B cell (primary cell): Measurements from ENCODE around the gene HLCS. TPM values are rescaled to one million over a fixed set of nuclear protein-coding genes. Genes with fewer than 3 reads are reported as not detected.

Experiments
- ATAC-seq: fragments of 200-7000 bp; cut with Tn5 transposase; one replicate; pipeline ENCODE4 v1.10.0; 2021; ENCODE audit warnings: low read depth, mild to moderate bottlenecking, moderate number of reproducible peaks, moderate library complexity
- CTCF ChIA-PET: fragments of 350-600 bp; sonication (Branson Sonifier 250); formaldehyde crosslinking; loops from one replicate; lab custom pipeline; 2021; ENCODE audit warnings: antibody characterized with exemption, inconsistent platforms; lab: Charles Lee
- POLR2A ChIA-PET: fragments of 350-600 bp; sonication (Branson Sonifier 250); formaldehyde crosslinking; loops from one replicate; lab custom pipeline; 2021; ENCODE audit warnings: antibody characterized with exemption; lab: Charles Lee
- DNase-seq: peaks from one replicate; pipeline ENCODE4 v3.0.0; 2013
- H2AFZ ChIP-seq: 2 replicates; pipeline ENCODE4 v1.6.1; 2012; ENCODE audit warnings: mild to moderate bottlenecking, low read depth, low read length; ENCODE audit not compliant: insufficient read depth, poor library complexity, severe bottlenecking
- H3K27ac ChIP-seq, 2 donors: 1 replicate in 1 of 2; 2 replicates in 1 of 2; pipeline ENCODE4 v1.5.1; 2012 to 2013; ENCODE audit warnings: low read length in 2 of 2, mild to moderate bottlenecking in 2 of 2, moderate library complexity in 1 of 2
- H3K27me3 ChIP-seq, 4 experiments: fragments of 200-600 bp in 1 of 4; sonication (generic) in 1 of 4; replicated peaks in 1 of 4; 1 replicate in 2 of 4; 2 replicates in 2 of 4; pipeline versions ENCODE4 v1.6.1 to v1.7.0; 2013 to 2016; ENCODE audit warnings: low read length in 3 of 4, mild to moderate bottlenecking in 2 of 4, mixed read lengths in 1 of 4, moderate library complexity in 1 of 4; ENCODE audit not compliant: insufficient read depth in 4 of 4, control insufficient read depth in 3 of 4; ENCODE audit errors: control extremely low read depth in 1 of 4
- H3K36me3 ChIP-seq, 2 experiments: replicated peaks in 1 of 2; 1 replicate in 1 of 2; 2 replicates in 1 of 2; pipeline versions ENCODE4 v1.6.1 to v1.7.1; 2013; ENCODE audit warnings: low read length in 1 of 2; ENCODE audit not compliant: insufficient read depth in 2 of 2, control insufficient read depth in 1 of 2; ENCODE audit errors: control extremely low read depth in 1 of 2, extremely low read depth in 1 of 2
- H3K4me1 ChIP-seq, 2 donors: fragments of 200-600 bp in 1 of 2; sonication (generic) in 1 of 2; 1 replicate in 1 of 2; 2 replicates in 1 of 2; pipeline versions ENCODE4 v1.5.1 to v1.6.1; 2013 to 2017; ENCODE audit warnings: low read length in 2 of 2; ENCODE audit not compliant: control insufficient read depth in 2 of 2, insufficient read depth in 2 of 2
- H3K4me2 ChIP-seq: replicated peaks from 2 replicates; pipeline ENCODE3; 2012; ENCODE audit warnings: mild to moderate bottlenecking, low read depth, low read length; ENCODE audit not compliant: poor library complexity, severe bottlenecking
- H3K4me3 ChIP-seq, 5 experiments: fragments of 200-600 bp in 1 of 5; sonication (generic) in 1 of 5; 1 replicate in 3 of 5; 2 replicates in 2 of 5; pipeline versions ENCODE4 v1.5.1 to v1.7.0; 2011 to 2016; ENCODE audit warnings: low read length in 4 of 5, mild to moderate bottlenecking in 4 of 5, low read depth in 2 of 5, control low read depth in 1 of 5, moderate library complexity in 1 of 5; ENCODE audit not compliant: insufficient read depth in 1 of 5; ENCODE audit errors: control extremely low read depth in 1 of 5, extremely low read depth in 1 of 5
- H3K79me2 ChIP-seq: fragments of 200-600 bp; sonication (generic); one replicate; pipeline ENCODE4 v1.6.0; 2016; ENCODE audit warnings: low read length; ENCODE audit not compliant: control insufficient read depth, insufficient read depth
- H3K9ac ChIP-seq: fragments of 200-600 bp; sonication (generic); 2 replicates; pipeline ENCODE4 v1.6.1; 2017; ENCODE audit warnings: mild to moderate bottlenecking, low read length, moderate library complexity
- H3K9me3 ChIP-seq, 3 donors: one replicate each; pipeline versions ENCODE4 v1.6.1 to v1.7.1; 2013; ENCODE audit warnings: low read length in 2 of 3; ENCODE audit not compliant: control insufficient read depth in 2 of 3, insufficient read depth in 1 of 3; ENCODE audit errors: control extremely low read depth in 1 of 3
- H4K20me1 ChIP-seq: 2 replicates; pipeline ENCODE4 v1.6.0; 2012; ENCODE audit warnings: mild to moderate bottlenecking, low read length; ENCODE audit not compliant: insufficient read depth, control insufficient read depth, poor library complexity, severe bottlenecking
- H3K27ac Mint-ChIP-seq: one replicate; pipeline ENCODE4 v1.8.0; 2021; ENCODE audit warnings: mixed read lengths
- H3K27me3 Mint-ChIP-seq: one replicate; pipeline ENCODE4 v1.8.0; 2021; ENCODE audit warnings: mixed read lengths
- H3K4me1 Mint-ChIP-seq: one replicate; pipeline ENCODE4 v1.8.0; 2021; ENCODE audit warnings: mixed read lengths
- H3K4me3 Mint-ChIP-seq: one replicate; pipeline ENCODE4 v1.8.0; 2021; ENCODE audit warnings: mixed read lengths
- H3K9me3 Mint-ChIP-seq: one replicate; pipeline ENCODE4 v1.8.0; 2022; ENCODE audit warnings: mixed read lengths; ENCODE audit not compliant: insufficient read depth
- EZH2 ChIP-seq: IDR thresholded peaks from 2 replicates; pipeline ENCODE4 v1.6.1; 2012; ENCODE audit warnings: borderline replicate concordance, low read depth, mild to moderate bottlenecking, moderate library complexity, low read length; ENCODE audit not compliant: insufficient read depth, poor library complexity, severe bottlenecking
- WGBS: methylation state at CpG from one replicate; pipeline ENCODE4 v1.1.5; 2013; ENCODE audit warnings: missing lambda C conversion rate; ENCODE audit not compliant: insufficient coverage; 5-methylcytosine and 5-hydroxymethylcytosine counted together
- intact Hi-C: fragments of 100-400 bp; cut with micrococcal nuclease; formaldehyde crosslinking; loops from one replicate; pipeline ENCODE4 v1.10.0; 2022
- polyA plus RNA-seq: library from polyadenylated mRNA; depleted of rRNA; stranded (reverse); fragments of >200 nt; gene quantifications from 2 replicates; pipeline ENCODE4 v1.2.3, GENCODE V29; 2012
- total RNA-seq, 2 donors: library from RNA; stranded (reverse); fragments of 120-200 nt in 1 of 2; gene quantifications; 1 replicate in 1 of 2; 2 replicates in 1 of 2; pipeline versions ENCODE4 v1.2.3 to v1.2.4, GENCODE V29; 2013 to 2022
- TF ChIP-seq, protein P1 (sequence below): fragments of 200-600 bp; IDR thresholded peaks from one replicate; pipeline ENCODE4 v1.8.0; 2022; ENCODE audit warnings: antibody characterized with exemption, mild to moderate bottlenecking

The HLCS gene
- total and polyA plus RNA-seq, 2 donors (not counting 1 experiment from before 2014, with no cell fraction given) = 4.4 to 14.7 TPM

DNA sequence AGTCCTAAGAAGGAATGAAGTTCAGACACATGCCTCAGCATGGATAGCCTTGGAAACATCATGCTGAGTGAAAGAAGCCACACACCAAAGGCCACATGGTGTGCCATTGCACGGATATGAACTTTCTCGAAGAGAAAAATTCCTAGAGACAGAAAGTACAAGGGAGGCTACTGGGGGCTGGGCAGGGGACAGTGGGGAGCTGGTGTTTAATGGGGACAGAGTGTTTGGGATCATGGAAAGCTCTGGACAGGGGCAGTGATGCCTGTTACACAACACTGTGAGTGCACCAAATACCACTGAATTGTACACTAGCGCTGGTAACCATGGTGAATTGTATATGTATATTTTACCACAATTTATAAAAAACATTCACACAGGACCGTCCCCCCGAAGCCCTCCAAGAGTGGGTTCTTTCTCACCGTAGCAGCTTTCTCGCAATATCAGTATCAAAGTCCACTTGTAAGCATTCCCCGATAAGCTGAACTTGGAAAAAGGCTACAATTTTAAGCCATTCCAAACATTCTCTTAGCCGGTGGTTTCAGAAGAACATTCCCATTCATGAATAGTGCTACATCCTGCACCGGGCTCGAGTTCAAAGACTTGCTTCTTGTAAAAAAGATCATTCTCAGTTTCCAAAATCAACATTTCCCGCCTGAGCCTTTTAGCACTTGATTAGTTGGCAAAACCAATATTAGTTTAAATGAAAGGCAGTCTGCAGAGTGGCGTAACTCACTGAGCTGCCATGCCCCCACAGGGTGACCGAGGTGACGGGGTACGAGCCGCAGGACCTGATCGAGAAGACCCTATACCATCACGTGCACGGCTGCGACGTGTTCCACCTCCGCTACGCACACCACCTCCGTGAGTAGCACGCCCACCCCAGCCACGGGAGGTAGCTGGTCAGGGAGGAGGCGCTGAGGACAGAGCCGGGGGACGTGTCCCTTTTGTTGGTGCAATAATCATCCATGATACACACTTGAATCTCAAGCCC, 235.9 kb downstream of the HLCS start:
- no peaks in the 10 kb centered on the region for H4K20me1 ChIP-seq
- Mint-ChIP-seq H3K9me3 (no peaks in the 10 kb centered on the region), H3K4me1 (no peaks in the 10 kb centered on the region), H3K27me3 (peaks cover 5% of the 10 kb centered on the region), H3K4me3 (no peak overlapping the region), H3K27ac (no peak overlapping the region)
- intact Hi-C loops = no loop called here
- H3K27me3 ChIP-seq = no peaks in the 10 kb centered on the region
- H3K4me1 ChIP-seq = no peaks in the 10 kb centered on the region
- H3K4me2 ChIP-seq = no peak overlapping the region
- no peak for ATAC-seq
- H3K79me2 ChIP-seq = no peaks in the 10 kb centered on the region
- TF ChIP-seq, protein P1, sequence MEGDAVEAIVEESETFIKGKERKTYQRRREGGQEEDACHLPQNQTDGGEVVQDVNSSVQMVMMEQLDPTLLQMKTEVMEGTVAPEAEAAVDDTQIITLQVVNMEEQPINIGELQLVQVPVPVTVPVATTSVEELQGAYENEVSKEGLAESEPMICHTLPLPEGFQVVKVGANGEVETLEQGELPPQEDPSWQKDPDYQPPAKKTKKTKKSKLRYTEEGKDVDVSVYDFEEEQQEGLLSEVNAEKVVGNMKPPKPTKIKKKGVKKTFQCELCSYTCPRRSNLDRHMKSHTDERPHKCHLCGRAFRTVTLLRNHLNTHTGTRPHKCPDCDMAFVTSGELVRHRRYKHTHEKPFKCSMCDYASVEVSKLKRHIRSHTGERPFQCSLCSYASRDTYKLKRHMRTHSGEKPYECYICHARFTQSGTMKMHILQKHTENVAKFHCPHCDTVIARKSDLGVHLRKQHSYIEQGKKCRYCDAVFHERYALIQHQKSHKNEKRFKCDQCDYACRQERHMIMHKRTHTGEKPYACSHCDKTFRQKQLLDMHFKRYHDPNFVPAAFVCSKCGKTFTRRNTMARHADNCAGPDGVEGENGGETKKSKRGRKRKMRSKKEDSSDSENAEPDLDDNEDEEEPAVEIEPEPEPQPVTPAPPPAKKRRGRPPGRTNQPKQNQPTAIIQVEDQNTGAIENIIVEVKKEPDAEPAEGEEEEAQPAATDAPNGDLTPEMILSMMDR = no peak
- no peak for TF ChIP-seq EZH2
- no peak for DNase-seq
- no peak overlapping the region for H3K9ac ChIP-seq
- H3K27ac ChIP-seq = no peak overlapping the region
- WGBS = 90% methylated on average over 25 of the region's 30 CpGs
- H3K36me3 ChIP-seq = no peaks in the 10 kb centered on the region
- no peak overlapping the region for H2AFZ ChIP-seq
- ChIA-PET CTCF (no interaction called here), POLR2A (no interaction called here)
- no peak overlapping the region for H3K4me3 ChIP-seq
- peaks cover 0 to 14% (median 0%) of the 10 kb centered on the region in 3 donors for H3K9me3 ChIP-seq
